HG02642 (cell line): ENCODE measurements around the gene ZFP3.
"Not testable (repeated sequence)": the region's sequence is repeated elsewhere in the genome, so short reads cannot be mapped to it uniquely, and the experiment has no call there.

Experiments
- ATAC-seq: cut with Tn5 transposase; IDR thresholded peaks from one replicate; pipeline ENCODE4 v1.9.1; 2021; ENCODE audit warnings: mild to moderate bottlenecking; ENCODE audit not compliant: unreplicated experiment, poor library complexity

Gene ZFP3

GRCh38 chr17:5077275-5077674 is 992 bp upstream of the ZFP3 start:
- ATAC-seq = not testable (repeated sequence)

GRCh38 chr17:5077781-5078105 is 524 bp upstream of the ZFP3 start:
- no peak for ATAC-seq

GRCh38 chr17:5080591-5080990 is 2.3 kb downstream of the ZFP3 start:
- ATAC-seq = no peak

DNA sequence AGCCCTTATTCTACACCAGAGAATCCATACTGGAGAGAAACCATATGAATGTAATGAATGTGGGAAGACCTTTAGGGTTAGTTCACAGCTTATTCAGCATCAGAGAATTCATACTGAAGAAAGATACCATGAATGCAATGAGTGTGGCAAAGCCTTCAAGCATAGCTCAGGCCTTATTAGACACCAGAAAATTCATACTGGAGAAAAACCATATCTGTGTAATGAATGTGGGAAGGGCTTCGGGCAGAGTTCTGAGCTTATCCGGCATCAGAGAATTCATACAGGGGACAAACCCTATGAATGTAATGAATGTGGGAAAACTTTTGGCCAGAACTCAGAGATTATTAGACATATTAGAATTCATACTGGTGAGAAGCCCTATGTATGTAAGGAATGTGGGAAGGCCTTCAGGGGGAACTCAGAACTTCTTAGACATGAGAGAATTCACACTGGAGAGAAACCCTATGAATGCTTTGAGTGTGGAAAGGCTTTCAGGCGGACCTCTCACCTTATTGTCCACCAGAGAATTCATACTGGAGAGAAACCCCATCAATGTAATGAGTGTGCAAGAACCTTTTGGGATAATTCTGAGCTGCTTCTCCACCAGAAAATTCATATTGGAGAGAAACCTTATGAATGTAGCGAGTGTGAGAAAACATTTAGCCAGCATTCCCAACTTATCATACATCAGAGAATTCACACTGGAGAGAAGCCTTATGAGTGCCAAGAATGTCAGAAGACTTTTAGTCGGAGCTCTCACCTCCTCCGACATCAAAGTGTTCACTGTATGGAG is 14.1 kb downstream of the ZFP3 start:
- ATAC-seq = no peak

DNA sequence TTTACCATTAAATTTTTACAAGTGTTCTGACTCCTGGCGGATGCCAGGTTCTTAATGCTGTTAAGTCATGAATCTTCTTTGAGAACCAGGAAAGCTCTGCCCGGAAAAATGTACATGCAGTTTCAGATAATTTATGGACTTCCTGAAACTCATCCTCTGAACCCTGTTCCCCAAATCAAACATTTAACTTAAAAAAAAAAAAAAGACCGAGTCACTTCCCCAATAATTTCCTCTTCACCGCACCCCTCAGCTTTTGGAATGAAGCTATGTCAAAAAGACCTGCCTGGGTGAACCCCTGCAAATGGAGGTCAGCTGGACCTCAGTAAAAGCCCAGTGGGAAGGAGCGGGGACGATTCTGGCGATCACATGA is 18.4 kb downstream of the ZFP3 start:
- no peak for ATAC-seq

DNA sequence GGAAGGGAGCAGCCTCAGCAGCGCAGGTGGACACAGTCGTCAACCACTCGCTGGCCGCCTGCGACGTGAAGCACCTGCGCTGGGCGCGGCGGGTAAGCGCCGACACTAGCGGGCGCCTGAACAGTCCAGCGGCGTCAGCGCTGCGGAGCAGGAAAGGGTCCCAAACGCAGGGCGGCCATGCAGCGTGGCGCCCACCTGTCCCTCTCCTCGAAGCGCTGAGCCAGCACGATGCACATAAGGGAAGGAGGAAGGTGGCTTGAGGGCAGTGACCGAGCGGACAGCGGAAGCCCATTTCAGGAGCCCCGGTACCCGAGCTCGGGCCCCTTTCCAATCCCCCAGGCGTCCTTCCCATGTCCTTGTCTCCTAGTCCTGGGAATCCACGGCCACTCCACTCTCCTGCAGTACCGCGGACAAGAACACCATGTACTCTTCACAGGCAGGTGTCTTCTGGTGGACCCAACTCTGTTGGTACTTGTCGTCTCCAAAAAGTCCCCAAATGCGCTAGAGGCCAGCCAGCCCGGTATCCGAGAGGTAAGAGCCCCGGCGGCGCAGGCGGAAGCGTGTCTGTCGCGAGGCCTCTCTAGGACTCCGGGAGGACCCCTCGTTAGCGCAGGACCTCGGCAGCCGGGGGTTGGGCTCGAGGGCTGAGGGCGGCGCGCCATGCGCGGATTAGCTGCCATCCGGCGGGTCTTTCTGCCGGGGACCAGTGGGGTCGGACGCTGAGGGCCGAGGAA is 19.0 kb downstream of the ZFP3 start:
- ATAC-seq = no peak

DNA sequence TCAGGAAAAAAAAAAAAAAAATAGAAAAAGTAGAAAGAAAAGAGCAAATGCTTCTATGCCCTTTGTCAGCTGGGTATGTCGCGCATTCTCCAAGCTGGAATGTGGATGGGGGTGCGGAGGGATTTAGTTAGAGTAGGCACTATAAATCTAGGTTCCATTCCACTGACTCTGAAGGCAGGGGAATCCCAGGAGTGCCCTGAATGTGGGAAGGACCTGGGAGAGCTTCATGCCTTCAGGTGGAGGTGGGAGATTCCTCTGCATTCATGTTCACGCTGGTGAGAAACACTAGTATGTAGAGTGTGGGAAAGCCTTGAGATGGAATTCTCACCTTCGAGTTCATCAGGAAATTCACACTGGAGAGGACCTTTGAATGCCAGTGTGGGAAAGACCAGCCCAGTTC is 21.0 kb downstream of the ZFP3 start:
- ATAC-seq = no peak

GRCh38 chr17:5100832-5101231 is 22.6 kb downstream of the ZFP3 start:
- no peak for ATAC-seq

- ATAC-seq = no peak
These were observed 32.5 kb downstream of the ZFP3 start for GRCh38 chr17:5110816-5111215.

- peak; percentile 92 for ATAC-seq
These were observed 33.3 kb downstream of the ZFP3 start, which contains the start of gene ZNF232 for GRCh38 chr17:5111402-5112204. TSS of gene ZNF232 (minus strand) at chr17:5111878. CDS start at chr17:5111822, 56 bp downstream.

DNA sequence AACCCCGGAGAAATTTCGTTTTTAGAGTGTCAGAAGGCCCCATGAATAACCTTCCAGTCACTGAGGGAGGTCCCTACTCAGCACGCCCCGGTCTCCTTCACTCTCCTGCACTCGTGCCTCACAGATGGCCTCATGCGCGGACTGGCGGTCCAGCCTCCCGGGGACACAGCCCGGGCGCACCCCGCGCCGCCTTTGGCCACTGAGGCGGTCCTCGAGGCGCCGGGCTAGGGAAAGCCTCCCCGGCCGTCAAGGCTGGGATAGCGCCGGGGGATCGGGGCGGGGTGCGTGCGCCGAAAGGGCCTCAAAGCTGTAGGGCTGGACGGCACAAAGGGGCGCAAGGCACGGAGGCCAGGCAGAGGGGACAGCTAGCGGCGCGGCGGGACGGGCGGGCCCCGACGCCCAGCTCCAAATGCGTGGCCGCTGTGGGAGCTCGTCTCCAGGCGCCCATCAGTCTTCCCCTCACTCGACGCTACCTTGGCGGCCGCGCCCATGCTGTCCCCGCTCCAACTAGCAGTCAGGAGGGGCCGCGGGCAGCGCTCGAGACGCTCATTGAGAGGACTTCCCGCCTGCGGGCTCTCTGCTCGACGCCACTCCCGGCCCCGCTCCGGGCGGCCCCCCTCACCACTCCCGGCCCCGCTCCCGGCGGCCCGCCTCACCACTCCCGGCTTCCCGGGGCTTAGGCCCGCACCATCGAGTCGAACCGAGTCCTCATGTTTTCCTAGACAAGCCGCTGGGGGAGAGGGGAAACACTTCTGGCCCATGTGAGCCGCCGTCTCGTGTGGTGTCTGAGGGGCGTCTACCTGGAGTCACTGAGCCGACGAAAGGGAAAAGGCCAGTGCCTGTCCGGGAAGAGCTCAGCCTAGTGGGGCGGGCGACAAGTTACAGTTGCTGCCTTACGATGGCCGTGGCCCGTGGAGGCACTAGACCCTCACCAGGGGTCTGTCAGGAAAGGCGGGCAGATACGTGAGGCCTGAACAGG is 37.7 kb downstream of the ZFP3 start, which contains the start of gene USP6:
Gene USP6, plus strand, starts transcription at position 360 of the 979 bp plus-strand sequence. CDS start 14,336 bp downstream, outside the sequence.
- no peak for ATAC-seq

DNA sequence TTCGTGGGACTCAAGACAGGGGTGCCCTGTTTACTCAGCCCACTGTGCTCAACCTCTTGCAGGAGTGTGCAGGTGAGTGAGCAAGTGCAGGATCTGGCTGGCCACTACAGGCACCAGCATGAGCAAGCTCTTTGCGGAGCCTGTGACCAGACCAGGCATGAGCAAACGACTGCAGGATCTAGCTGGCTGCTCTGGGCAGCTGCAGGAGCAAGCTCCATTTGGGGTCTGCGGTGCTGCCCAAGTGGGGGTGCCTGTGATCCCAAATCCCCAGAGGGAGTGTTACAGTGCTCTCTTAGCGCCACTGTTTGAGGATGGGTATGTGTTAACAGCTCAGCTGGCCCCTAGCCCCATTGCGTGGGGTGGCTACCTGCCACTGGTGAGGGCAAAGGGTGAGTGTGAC is 40.0 kb downstream of the ZFP3 start:
- no peak for ATAC-seq

GRCh38 chr17:5120036-5120435 is 41.8 kb downstream of the ZFP3 start:
- ATAC-seq = no peak

- not testable (repeated sequence) for ATAC-seq
These were observed 42.3 kb downstream of the ZFP3 start for GRCh38 chr17:5120436-5121185.

GRCh38 chr17:5121186-5121841 is 43.0 kb downstream of the ZFP3 start:
- no peak for ATAC-seq

GRCh38 chr17:5122056-5122455 is 43.8 kb downstream of the ZFP3 start:
- not testable (repeated sequence) for ATAC-seq

- ATAC-seq = no peak
These were observed 44.5 kb downstream of the ZFP3 start for GRCh38 chr17:5122586-5123342.
